CD4-positive, alpha-beta T cell treated with Interleukin-6 for 4 hours (primary cell): ENCODE measurements around the gene NUTF2.
"Not testable (repeated sequence)": the region's sequence is repeated elsewhere in the genome, so short reads cannot be mapped to it uniquely, and the experiment has no call there.

Experiments
- DNase-seq: peaks from one replicate; pipeline ENCODE4 v3.0.0-alpha.2; 2020; ENCODE audit warnings: mixed read lengths

The NUTF2 gene

GRCh38 chr16:67888331-67888730 lies 41.6 kb downstream of the NUTF2 start:
- no peak for DNase-seq

GRCh38 chr16:67892375-67892774 lies 45.6 kb downstream of the NUTF2 start:
- DNase-seq, result no peak

DNA sequence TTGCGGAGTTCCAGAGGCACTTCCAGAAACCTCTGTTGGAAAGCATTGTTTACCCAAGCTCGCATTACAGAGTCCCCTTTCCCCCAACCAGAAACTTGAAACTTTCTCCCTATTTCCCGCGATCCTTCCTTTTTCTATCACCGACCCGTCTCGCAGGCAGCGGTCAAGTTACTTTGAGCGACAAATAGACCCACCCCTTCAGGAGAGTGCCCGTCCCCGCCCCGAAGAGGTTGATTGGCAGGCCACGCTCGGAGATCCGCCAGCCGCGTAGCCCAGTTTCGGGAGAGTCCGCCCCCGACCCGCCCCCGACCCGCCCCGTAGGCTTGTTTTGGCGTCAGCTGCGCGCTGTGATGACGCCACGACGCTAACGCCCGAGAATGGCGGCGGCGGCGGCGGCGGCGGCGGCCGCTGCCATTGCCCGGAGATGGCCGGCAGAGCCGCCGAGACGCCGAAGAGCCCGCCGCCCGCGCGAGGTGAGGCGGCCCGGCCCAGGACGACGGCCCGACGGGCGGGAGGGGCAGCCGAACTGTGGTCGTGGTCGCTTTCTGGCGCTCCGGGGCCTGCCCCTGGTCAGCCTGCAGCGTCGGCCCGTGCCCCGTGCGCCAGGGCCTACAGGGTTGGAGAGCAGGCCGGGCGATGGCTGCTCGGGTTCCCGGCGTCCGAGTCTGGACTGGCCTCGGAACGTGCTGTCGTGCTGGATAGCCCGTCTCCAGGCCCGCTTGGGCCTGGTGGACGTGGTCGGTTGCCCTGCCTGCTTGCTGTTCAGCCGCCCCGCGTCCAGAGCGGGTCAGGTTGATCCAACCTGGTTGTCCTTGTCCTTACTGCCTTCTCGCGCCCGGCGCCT lies 46.4 kb downstream of the NUTF2 start, which contains the start of gene PSKH1:
Gene PSKH1 (plus strand): TSS at position 356 of the 844 bp plus-strand sequence. CDS start 15,496 bp downstream, outside the sequence.
- peak; percentile 98 for DNase-seq

DNA sequence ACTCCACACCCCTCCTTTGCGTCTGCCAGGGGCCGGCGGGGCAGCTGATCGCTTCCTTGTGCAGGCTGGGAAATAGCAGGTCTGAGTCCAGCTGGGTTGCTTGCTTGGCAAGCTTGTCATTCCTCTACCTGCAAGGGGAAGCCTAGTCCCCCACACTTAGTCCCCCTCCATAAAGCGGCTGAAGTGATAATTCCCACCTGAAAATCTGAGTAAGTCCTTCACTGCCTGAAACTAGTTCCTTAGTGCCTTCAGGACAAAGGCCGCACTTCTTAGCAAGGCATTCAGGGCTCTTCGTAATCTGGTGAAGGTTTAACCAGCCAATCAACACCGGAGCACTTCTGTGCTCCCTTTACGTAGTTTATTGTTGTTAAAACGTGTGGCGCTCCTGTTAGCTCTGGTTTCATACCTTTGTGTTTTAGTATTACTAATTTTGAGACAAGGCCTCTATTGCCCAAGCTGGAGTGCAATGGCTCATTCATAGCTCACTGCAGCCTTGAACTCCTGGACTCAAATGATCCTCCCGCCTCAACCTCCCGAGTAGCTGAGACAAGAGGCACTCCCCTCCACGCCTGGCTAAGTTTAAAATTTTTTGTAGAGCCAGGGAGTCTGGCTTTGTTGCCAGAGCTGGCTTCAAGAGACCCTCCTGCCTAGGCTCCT lies 47.1 kb downstream of the NUTF2 start:
- no peak for DNase-seq

DNA sequence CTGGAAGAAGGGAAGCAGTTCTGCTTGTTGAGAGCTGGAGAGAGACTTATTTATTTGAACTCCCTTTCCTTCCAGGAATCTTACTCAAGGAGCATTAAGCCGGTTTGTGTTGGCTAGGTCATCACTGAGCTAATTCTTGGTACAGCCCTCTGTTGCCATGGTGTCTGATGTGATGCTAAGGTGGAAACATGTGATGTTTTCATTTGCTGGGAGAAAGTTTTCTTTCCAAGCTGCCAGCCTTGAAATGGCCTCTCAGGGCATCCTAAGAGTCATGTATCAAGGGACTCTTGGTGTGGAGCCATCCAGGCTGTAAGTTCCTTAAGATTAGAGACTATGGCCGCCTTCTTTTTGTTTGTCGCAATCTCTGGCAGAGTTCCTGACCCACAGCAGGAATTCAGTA lies 50.5 kb downstream of the NUTF2 start:
- no peak for DNase-seq

- DNase-seq, result no peak
Measured at GRCh38 chr16:67901734-67902133, 55.0 kb downstream of the NUTF2 start.

DNA sequence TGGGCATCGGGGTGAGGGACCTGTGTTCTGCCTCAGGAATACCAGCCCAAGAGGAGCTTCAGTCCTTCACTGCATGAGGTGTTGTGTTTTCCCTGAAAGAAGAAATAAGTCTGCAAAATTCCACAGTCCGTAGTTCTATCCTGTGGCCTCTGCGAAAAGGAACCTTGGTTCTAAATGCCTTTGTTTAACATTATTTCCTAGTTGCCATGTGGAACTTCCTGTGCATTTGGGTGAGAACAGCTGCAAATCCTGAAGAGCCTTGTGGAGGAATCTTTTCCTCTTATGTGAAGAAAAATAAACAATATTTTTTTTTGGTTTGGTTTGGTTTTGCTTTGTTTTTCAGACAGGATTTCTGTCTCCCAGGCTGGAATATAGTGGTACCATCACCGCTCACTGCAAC lies 56.1 kb downstream of the NUTF2 start:
- no peak for DNase-seq

GRCh38 chr16:67907397-67908180 lies 60.9 kb downstream of the NUTF2 start:
- no peak for DNase-seq

GRCh38 chr16:67909056-67909742 lies 62.5 kb downstream of the NUTF2 start:
- DNase-seq, result no peak

DNA sequence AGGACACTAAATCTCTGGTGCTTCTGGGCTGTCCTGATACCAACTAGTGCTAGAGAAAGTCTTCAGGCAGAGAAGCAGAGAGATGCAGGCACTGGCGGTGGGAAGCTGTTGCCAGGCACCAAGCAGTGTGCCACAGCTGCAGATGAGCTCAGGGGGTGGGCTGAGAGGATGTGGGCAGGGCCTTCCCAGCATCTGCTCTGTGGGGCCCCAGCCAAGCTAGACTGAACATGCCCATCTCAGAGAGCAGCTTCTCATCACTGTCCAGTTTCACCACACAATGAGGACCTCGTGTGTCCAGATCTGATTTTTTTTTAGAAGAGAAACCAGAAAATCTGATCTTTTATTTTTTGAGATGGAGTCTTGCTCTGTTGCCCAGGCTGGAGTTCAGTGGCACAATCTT lies 63.4 kb downstream of the NUTF2 start:
- no peak for DNase-seq

DNA sequence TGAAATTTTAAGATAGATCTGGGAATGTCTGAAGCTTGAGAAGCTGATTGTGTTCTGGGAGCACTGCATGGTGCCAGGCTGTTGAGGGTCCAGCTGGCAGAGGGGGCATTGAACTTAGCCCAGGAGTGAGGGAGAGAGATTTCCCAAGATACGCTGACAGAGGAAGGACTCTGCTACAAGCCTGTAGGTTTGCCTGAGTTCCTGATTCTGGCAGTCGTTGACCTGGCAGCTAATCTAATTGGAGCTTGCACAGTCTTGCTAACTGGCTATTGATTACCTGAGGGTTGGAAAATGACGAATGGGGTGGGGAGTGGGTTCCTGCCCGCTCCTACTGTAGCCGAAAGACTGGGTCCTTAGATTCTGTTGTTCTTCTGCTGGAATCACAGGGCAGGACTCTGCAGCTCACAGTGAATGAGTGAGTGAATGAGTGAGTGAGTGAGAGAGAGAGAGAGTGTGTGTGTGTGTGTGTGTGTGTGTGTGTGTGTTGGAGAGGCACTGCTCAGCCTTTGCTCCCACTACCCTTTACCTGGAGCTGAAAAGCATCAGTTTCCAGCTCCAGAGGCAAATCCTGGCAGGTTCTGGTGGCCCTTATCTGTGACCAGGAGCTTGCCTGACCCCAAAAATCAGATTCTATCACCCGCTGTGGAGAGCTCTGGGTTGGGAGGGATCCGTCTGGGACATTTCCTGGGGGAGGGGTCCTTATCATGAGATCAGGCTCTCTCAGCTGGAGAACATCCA lies 68.2 kb downstream of the NUTF2 start:
- DNase-seq, result no peak

GRCh38 chr16:67915496-67915769 lies 68.7 kb downstream of the NUTF2 start:
- not testable (repeated sequence) for DNase-seq

DNA sequence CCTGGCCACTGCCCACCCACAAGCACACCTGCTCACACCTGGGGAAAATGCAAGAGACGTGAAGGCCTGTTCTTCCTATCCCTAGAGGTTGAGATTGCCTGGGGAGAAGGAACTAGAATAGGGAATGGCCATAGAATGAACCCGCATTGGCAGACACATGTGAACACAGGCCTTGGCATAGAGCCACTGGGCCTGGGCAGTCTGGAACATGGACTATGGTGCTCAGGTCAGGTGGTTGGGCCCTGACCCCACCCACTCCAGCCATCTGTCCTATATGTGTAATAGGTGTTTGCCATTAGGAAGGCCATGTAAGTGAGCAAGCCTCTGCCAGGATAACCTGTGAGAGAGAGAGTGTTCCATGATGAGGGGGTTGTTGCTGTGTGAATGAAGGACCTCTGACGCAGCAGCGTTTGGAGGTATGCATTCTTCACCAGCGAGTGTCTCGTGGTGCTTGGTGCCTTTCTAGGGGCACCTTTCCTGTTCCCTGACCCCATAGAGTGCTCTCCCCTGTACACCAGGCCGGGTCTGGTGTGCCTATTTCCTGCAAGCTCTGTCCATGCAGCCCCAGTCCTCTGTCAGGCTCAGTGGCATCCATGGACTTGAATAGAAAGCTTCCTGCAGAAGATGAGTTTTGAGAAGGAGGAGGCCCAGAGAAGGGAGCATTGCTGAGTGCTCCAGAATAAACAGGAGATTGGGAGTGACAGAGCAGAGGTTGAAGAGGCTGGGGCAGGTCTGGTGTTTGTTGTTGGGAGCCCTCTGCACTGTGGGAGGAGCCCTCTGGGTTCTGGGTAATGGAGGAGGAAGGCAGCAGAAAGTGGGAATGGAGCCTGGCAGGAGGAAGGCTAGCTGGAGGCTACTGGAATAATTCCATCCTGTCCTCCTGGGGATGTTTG lies 69.3 kb downstream of the NUTF2 start:
- DNase-seq, result no peak

DNA sequence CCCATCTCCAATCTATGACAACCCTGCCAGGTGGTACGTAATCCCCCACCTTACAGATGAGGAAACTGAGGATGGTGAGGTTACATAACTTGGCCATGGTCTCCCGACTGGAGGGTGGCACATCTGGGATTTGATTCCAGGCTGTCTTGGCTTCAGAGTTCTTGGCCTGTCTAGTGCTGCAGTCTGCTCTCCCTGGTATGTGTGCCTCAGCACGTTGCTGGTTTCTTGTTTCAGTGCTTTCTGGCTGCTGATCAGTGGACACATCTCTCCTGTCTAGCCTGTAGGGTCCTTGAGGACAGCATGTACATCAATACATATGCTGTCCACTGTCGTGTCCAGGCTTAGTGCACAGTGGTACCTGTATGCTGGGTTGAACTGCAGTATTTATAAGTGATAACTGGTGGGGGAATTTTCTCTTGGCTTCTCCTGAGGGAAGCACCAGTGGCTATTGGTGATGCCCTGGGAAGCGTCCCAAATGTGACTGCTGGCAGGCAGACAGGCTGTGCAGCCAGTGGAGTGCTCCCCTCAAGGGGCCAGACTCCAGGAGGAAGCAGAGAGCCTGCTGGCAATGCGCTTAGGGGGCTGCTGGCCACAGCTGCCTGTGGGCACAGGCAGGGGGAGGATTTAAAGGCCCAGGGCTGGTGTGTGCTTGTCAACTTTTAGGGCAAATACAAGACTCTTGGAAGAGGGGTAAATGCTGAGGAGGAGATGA lies 70.6 kb downstream of the NUTF2 start:
- no peak for DNase-seq

- peak; percentile 42 for DNase-seq
Measured at GRCh38 chr16:67917852-67918236, 71.1 kb downstream of the NUTF2 start.

- no peak for DNase-seq
Measured at GRCh38 chr16:67919622-67920221, 73.0 kb downstream of the NUTF2 start.
